IPS DF 19.7 (cell line): ENCODE data around the gene GRPEL1.
"Not testable (repeated sequence)": the region's sequence is repeated elsewhere in the genome, so short reads cannot be mapped to it uniquely, and the experiment has no call there.

Experiments used
- DNase-seq: peaks from one replicate; pipeline ENCODE4 v3.0.0-alpha.2; 2013; ENCODE audit warnings: low read depth, low spot score

Gene GRPEL1

GRCh38 chr4:7067452-7068278 is at the start of gene GRPEL1:
Gene GRPEL1 (minus strand): TSS chr4:7068064. CDS start chr4:7068032, 32 bp downstream.
- DNase-seq: peak; percentile 97

DNA sequence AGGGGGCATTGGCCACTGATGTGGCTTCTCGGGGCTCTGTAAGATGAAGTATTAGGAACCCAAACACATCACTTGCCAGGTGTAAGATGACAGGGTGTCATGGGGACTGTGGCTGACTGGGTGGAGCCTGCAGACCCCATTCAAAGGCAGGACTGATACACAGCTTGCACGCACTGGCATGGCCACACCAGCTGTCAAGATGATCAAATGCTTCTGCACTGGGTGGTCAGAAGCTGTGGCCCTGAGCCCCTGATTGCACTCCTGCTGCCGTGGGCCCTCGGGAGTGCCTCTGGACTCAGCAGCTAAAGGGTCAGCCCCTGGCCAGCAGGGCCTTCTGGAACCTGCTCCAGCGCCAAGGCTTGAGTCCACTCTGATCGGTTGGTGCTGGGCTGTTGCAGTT is 48.8 kb upstream of the GRPEL1 start:
- DNase-seq: no peak

GRCh38 chr4:7115557-7116340 is 47.9 kb upstream of the GRPEL1 start:
- no peak for DNase-seq

DNA sequence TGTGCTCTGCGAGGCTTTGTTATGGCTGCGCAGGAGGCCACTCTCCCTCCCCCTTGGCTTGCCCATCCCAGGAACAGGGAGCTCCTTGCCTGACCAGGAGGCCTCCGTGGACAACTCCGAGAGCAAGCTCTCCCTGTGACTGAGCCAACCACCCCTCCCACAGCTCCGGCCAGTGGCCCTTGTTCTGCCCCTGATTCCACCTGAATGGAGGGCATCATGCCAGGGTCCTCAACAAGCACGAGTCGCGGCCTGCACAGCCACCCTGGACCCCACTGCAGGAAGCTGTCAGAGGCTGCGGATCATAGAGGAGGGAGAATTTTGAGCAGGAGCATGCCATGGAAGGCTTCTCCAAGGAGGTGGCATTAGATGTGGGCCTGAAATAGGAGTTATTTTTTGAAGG is 44.8 kb upstream of the GRPEL1 start:
- no peak for DNase-seq

GRCh38 chr4:7111441-7111840 is 43.6 kb upstream of the GRPEL1 start:
- no peak for DNase-seq

GRCh38 chr4:7110546-7110945 is 42.7 kb upstream of the GRPEL1 start:
- no peak for DNase-seq

DNA sequence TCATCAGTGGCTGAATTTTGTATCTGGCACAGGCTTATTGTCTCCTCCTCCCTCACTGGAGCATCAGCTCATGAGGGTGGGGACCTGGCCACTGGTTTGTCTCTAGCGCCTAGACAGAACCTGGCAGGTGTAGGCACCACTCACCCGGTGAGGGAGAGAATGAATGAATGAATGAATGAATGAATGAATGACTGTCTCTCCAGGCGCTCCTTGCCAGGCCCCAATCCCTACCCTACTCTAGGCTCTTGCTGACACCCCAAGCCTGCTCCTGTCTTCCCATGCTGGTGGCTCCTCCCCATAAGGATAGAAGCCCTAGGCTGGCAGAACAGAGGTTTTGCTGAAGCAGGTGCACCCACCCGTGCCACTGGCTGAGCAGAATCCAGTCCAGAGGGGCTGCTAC is 41.3 kb upstream of the GRPEL1 start:
- DNase-seq: no peak

- no peak for DNase-seq
Observed at GRCh38 chr4:7108660-7109059, 40.8 kb upstream of the GRPEL1 start.

DNA sequence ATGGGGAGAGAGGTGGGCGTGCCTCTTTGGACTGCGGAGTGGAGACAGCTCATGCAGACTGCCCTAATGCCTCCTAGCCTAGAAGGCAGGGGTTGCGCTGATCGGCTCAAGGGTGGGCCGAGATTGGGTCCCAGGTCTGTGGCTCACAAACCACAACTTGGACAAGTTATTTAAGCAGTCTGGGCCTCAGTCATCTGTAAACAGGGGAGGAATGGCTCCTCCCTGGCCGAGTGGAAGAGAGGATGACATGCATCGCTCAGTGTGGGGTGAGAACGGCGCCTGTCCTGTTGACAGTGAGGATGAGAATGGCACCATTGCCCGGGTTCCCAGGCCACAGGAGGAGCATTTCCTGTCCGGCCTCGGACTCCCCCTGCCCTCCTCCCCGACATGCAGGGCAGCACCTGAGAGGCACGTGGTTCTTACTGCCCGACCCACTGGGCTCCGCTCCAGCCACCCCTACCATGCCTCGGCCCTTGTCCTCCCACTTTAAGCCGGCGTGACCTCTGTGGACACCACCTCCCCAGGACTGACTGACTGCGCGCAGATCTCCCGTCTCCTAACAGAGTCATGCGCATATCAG is 40.3 kb upstream of the GRPEL1 start:
- DNase-seq: no peak

DNA sequence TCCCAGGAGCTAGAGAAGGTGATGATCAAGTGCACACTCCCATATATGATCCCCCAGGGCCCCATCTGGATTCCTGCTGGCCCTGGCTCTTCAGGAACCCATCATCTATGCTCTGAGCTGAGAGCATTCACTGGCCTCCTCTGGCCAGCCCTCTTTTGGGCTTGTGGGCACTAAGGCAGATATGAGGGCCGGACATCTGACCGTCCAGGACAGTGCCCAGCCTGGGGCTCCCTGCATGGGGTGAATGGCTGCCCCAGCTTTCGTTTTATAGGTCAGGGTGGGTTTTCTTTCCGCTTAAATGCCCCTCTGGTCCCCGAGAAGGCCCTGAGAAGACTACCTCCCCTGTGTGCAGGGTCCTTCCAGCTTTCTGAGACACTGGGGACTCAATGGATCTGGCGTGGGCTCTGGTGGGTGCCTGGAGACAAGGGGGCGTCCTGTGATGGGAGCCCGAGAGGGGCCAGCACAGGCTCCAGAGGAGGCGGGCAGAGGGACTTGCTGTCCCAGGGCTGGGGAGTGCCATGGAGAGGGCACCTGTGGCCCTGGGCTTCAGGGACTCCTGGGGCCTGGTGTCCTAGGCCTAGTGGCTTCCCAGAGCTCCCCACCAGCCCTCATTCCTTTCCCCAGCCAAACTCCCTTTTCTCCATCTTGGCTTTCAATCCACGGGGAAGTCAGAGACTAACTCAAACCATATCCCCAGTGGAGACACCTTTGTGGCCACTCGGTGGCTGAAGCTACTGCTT is 39.5 kb upstream of the GRPEL1 start:
- no peak for DNase-seq

DNA sequence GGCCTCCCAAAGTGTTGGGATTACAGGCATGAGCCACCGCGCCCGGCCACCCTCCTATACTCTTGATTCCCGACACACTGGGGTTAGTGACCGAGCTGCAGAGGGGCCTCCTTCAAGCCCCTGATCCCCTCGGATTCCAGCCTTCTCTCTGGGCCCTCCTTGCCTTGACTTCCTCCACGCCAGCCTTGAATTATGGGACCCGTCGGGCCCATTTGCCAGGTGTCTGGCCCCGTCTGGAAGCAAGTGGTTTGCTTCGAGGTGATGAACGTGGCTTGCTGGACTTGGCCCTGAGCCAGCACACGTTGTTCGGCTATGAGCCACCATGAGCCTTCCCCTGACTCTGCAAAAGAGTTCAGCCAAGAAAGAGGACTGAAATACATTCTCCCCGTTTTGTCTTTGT is 37.4 kb upstream of the GRPEL1 start:
- DNase-seq: no peak

DNA sequence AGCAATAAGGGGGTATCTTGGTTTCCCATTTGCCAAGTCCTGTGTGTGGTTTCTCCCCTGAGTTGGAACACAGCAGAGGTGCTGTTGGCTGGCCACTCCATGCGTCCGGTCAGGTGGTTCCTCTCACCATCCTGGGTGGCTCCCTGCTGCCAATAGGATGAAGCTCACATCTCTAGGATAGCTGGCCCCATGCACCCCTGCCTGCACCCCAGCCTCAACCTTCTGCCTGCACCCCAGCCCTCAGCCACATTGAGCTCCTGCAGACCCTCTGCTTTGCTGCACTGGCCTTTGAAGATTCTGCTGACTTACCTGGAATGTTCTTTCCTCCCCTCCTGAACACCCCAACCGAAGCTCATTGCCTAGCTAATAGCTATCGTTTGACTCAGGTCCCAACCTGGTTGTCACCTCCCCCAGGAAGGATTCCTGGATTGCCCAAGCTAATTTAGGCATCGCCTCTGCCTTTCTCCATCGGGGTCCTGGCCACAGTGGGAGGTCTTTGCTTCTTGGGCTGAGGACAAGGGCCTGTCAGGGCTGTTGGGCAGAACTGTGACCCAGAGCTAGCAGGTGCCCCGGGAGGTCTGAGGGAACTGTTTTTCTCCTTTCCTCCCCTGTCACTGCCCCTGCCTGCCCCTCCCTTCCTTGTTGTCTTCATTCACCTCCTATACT is 36.6 kb upstream of the GRPEL1 start:
- no peak for DNase-seq

DNA sequence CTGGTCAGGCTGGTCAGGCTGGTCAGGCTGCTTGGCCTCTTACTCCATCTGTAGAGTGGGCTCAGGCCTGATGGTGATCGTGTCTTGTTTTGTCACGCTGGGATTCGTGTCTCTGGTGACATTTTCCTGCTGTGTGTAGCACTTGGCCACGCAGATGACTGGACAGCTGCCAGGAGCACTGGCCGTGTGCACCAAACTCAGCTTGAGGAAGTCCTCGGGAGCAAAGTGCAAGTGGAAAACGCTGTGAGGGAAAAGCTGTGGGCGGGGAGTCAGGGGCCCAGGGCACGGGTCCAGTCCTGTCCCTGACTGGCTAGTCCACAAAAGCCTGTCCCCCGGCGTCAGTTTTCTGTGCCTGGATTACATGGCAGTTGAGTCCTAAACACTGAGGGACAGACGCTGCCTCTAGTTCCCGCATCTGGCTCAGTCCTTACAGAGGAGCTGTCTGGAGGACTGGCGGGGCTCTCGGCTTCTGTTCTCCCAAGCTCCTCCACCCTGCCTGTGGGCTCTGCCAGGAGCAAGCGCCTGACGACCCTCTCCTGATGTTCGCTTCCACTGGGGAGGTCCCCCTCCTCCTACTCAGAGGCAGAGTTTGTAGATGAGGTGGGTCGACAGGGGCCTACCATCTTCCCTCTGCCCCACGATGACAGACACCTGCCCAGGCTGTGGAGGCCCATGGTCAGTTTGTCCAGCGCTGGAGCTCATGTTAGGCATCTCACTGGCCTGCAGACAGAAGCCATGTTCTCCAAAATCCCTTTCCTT is 35.9 kb upstream of the GRPEL1 start:
- no peak for DNase-seq

GRCh38 chr4:7103031-7103606 is 35.3 kb upstream of the GRPEL1 start:
- DNase-seq: no peak

GRCh38 chr4:7102516-7102909 is 34.6 kb upstream of the GRPEL1 start:
- not testable (repeated sequence) for DNase-seq

DNA sequence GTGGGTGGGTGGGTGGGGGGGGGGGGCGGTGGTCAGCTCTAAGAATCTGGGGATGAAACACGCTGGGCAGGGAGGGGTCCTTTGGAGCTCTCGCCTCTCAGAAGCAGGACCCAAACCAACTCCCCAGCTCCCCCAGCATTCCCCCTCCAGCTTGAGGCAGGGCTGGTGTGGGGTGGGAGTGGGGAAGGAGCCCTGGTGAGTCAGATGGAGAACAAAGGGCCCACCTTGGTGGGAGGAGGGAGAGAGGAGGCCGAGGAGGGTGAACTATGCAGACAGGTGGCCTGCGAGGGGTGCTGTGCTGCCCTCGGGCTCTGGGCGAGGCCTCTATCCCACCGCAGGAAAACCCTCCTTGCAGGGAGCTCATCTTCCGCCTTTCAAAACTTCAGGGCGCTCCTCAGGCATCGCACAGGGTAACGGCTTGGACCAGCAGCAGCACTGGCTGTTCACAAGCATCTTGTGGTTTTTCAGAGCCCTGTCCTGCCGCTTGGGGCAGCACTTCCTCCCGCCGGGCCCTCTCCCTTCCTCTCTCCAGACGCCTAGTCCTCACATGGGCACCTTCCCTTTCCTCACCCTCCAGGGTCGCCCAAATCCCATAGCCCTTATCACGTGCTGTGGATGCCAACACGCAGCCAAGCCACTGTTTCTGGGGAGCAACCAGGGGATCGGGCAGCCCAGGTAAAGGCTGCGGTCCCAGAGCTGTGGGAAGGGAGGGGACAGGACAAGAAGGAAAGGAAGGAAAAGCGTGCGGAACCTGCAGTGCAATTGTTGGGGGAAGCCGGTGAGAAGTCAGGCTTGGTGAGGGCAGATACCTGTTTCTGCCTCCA is 34.0 kb upstream of the GRPEL1 start:
- no peak for DNase-seq

DNA sequence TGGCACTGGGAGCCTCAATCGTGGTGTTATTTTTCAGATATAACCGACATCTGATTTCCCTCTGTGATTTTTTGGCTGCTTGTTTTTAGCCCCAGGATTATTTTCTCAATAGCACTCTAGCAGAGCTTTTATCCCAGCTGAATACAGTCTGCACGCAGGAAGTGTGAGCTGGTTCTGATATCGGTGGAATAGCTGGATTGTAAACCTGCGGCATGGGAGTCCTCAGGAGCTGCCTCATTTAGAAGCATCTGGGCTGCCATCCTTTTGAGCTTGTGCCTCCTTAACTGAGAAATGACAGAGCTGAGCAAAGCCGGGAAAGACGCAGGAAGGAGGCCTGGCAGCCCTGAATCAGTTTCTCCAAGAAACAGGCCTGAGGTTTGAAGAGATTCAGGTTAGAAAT is 28.4 kb upstream of the GRPEL1 start:
- no peak for DNase-seq

DNA sequence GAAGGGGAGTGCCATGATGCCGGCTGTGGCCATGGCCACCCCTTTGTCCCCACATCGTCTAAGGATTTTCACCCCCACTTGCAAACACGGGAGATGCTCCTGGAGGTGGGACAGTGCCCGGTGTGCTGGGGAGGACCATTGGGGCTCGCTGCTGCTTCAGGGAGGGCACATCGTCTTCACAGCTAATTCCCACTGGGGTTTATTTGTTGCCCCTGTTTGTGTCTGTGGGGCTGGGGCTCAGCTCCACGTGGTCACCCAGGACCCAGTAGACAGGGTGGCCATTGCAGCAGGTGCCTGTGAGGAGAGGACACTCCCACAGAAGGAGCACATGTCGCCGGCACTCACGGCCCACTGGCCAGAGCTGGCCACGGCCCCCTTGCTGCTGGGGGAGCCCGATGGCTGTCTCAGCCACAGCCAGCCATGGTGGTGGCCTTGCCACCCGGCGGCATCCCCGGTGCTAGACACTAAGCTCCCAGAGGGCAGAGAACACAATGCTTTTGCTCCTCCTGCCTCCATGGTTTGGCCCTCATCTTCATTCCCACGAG is 27.8 kb upstream of the GRPEL1 start:
- no peak for DNase-seq

DNA sequence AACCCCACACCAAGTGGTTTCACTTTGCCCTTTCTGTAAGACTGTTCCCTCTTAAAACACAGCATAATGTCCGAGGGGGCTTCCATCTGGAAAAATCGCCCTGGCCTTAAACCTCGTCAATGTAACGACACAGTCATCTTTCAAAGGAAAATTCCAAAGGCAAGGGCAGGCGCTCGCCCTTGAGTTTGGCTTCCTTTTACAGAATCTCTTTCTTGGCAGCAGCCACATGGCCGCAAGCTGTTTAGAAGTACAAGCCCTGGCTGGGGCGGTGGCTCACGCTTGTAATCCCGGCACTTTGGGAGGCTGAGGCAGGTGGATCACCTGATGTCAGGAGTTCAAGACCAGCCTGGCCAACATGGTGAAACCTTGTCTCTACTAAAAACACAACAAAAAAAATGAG is 27.1 kb upstream of the GRPEL1 start:
- DNase-seq: no peak
